ES-I3 (cell line): ENCODE results near the gene PCDHGA3.
"Not testable (repeated sequence)": the region's sequence is repeated elsewhere in the genome, so short reads cannot be mapped to it uniquely, and the experiment has no call there.

Experiments used
- H3K36me3 ChIP-seq: 2 replicates; pipeline ENCODE4 v1.6.1; 2013; ENCODE audit warnings: mild to moderate bottlenecking, low read length, control low read depth, moderate library complexity; ENCODE audit not compliant: insufficient read depth
- H3K4me1 ChIP-seq: 2 replicates; pipeline ENCODE4 v1.6.1; 2013; ENCODE audit warnings: mild to moderate bottlenecking, control low read depth, low read length; ENCODE audit not compliant: insufficient read depth
- H3K9ac ChIP-seq: 2 replicates; pipeline ENCODE4 v1.6.1; 2013; ENCODE audit warnings: low read depth, mild to moderate bottlenecking, low read length, moderate library complexity
- H3K9me3 ChIP-seq: 2 replicates; pipeline ENCODE4 v1.6.1; 2013; ENCODE audit warnings: mild to moderate bottlenecking, low read length, moderate library complexity; ENCODE audit not compliant: control insufficient read depth, insufficient read depth

PCDHGA3 gene

GRCh38 chr5:141332571-141332970 is 11.1 kb upstream of the PCDHGA3 start:
- not testable (repeated sequence) for H3K4me1 ChIP-seq, H3K9ac ChIP-seq, H3K36me3 ChIP-seq, H3K9me3 ChIP-seq

DNA sequence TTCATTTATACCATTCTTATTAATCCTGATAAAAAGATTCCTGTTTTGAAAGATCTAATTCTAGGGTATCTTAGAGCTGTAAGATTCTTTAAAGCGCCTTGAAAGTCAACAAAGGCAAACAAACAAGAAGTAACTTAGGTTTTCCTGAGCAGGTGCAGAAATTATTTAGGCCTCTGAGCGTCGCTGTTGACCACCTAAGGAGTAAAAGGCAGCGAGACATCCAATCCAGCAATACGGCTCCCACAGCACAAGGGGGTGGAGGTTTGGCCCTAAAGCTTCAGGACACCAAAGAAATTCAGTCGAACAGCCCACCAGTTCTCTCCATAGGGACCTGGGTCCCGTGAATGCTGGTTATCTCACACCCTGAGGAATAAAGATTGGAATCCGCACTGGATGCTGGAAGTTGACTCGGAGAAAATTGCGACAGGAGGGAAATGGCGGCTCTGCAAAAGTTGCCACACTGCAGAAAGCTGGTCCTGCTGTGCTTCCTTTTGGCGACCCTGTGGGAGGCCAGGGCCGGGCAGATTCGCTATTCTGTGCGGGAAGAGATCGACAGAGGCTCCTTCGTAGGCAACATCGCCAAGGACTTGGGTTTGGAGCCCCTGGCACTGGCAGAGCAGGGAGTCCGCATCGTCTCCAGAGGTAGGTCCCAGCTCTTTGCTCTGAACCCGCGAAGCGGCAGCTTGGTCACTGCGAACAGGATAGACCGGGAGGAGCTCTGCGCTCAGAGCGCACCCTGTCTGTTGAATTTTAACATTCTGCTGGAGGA is 4.9 kb upstream of the PCDHGA3 start, which contains the start of gene PCDHGA2:
Gene PCDHGA2, plus strand, starts transcription at position 223 of the 769 bp plus-strand sequence.
- Histone ChIP-seq H3K9me3 (peaks cover 4% of the 10 kb centered on the region; the same call in 1 of the 2 replicates), H3K9ac (no peak within 1 kb of the TSS), H3K36me3 (no peaks in the 10 kb centered on the region; the same call in 1 of the 2 replicates), H3K4me1 (no peaks in the 10 kb centered on the region)

DNA sequence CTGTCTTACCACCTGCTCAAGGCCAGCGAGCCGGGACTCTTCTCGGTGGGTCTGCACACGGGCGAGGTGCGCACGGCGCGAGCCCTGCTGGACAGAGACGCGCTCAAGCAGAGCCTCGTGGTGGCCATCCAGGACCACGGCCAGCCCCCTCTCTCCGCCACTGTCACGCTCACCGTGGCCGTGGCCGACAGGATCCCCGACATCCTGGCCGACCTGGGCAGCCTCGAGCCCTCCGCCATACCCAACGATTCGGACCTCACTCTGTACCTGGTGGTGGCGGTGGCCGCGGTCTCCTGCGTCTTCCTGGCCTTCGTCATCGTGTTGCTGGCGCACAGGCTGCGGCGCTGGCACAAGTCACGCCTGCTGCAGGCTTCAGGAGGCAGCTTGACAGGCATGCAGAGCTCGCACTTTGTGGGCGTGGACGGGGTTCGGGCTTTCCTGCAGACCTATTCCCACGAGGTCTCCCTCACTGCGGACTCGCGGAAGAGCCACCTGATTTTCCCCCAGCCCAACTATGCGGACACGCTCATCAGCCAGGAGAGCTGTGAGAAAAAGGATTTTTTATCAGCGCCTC is 2.8 kb upstream of the PCDHGA3 start:
- not testable (repeated sequence) for H3K4me1 ChIP-seq, H3K9ac ChIP-seq, H3K9me3 ChIP-seq, H3K36me3 ChIP-seq

DNA sequence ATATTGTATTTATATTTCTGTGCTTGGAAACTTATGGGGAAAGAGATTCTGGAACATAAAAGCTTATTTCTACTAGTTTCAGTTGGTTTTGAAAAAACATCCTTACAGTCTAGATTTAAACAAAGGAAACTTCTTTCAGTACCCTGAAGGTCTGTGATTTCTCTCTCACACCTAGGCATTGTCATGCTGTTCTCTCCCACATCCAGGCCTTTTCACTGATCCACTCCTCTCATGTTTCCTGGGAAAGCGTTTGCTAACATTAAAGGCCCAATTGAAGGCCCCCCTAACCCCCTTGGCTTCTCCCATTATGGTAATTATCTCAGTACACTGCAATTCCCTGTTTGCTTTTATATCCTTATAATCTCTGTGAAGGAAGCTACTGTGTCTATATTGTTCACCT is 856 bp upstream of the PCDHGA3 start:
- Histone ChIP-seq H3K9ac (no peak overlapping the region), H3K36me3 (no peaks in the 10 kb centered on the region), H3K4me1 (no peaks in the 10 kb centered on the region), H3K9me3 (peaks cover 6% of the 10 kb centered on the region; the same call in 1 of the 2 replicates)

DNA sequence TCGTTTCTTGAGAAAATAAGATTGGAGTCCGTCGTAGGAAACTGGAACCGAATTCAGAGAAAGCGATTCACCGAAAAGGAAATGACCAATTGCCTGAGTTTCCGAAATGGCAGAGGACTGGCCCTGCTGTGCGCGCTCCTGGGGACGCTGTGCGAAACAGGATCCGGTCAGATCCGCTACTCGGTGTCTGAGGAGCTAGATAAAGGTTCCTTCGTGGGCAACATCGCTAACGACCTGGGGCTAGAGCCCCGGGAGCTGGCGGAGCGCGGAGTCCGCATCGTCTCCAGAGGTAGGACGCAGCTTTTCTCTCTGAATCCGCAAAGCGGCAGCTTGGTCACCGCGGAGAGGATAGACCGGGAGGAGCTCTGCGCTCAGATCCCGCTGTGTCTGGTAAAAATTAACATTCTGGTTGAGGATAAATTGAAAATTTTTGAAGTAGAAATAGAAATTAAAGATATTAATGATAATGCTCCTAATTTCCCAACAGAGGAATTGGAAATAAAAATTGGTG is 379 bp downstream of the PCDHGA3 start:
- Histone ChIP-seq H3K36me3 (no peaks in the 10 kb centered on the region), H3K9ac (no peak overlapping the region), H3K9me3 (peaks cover 6% of the 10 kb centered on the region; the same call in 1 of the 2 replicates), H3K4me1 (no peaks in the 10 kb centered on the region)

- H3K9ac ChIP-seq, result no peak overlapping the region
- H3K9me3 ChIP-seq, result peaks cover 2% of the 10 kb centered on the region; the same call in 1 of the 2 replicates
- no peaks in the 10 kb centered on the region for H3K4me1 ChIP-seq
- no peaks in the 10 kb centered on the region for H3K36me3 ChIP-seq
These were observed 1.7 kb downstream of the PCDHGA3 start for GRCh38 chr5:141345327-141345726.

DNA sequence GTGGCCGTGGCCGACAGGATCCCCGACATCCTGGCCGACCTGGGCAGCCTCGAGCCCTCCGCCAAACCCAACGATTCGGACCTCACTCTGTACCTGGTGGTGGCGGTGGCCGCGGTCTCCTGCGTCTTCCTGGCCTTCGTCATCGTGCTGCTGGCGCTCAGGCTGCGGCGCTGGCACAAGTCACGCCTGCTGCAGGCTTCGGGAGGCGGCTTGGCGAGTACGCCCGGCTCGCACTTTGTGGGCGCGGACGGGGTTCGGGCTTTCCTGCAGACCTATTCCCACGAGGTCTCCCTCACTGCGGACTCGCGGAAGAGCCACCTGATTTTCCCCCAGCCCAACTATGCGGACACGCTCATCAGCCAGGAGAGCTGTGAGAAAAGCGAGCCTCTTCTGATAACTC is 2.4 kb downstream of the PCDHGA3 start:
- H3K4me1 ChIP-seq, H3K36me3 ChIP-seq, H3K9ac ChIP-seq, H3K9me3 ChIP-seq: not testable (repeated sequence)

DNA sequence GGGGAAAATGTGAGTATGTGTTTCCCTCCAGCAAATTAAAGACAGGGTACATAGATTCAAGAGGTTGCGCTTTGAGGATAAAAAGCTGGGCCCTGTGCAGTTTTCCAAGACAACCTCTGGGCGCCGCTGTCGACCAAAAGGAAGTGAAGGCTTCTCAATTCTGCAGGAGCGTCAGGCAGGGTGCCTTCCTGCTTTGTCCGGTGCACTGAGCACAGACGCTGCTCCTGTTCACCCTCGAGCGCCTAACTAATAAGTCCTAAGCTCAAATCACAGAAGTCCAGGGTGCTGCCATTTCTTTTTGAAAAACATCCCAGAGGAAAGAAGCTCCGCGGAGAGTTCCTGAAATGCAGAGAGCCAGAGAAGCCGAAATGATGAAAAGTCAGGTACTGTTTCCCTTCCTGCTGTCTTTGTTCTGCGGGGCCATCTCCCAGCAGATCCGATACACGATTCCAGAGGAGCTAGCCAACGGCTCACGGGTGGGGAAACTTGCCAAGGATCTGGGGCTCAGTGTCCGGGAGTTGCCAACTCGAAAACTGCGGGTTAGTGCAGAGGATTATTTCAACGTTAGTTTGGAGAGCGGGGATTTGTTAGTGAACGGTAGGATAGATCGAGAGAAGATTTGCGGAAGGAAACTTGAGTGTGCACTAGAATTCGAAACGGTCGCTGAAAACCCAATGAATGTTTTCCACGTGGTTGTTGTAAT is 6.4 kb downstream of the PCDHGA3 start, which contains the start of gene PCDHGB1:
Gene PCDHGB1, plus strand, starts transcription at position 183 of the 703 bp plus-strand sequence. Its CDS starts 162 bp downstream, at position 345.
- no peaks in the 10 kb centered on the region for H3K4me1 ChIP-seq
- peak within 1 kb of the TSS; percentile 32; the same call in 1 of the 2 replicates for H3K9ac ChIP-seq
- no peaks in the 10 kb centered on the region; the same call in 1 of the 2 replicates for H3K36me3 ChIP-seq
- H3K9me3 ChIP-seq, result peaks cover 2% of the 10 kb centered on the region; the same call in 1 of the 2 replicates

DNA sequence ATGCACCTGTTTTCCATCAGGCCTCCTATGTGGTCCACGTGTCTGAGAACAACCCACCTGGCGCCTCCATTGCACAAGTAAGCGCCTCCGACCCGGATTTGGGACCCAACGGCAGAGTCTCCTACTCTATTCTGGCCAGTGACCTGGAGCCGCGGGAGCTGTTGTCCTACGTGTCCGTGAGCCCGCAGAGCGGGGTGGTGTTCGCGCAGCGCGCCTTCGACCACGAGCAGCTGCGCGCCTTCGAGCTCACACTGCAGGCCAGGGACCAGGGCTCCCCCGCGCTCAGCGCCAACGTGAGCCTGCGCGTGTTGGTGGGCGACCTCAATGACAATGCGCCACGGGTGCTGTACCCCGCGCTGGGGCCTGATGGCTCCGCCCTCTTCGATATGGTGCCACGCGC is 8.0 kb downstream of the PCDHGA3 start:
- H3K4me1 ChIP-seq, result no peaks in the 10 kb centered on the region
- no peaks in the 10 kb centered on the region for H3K9me3 ChIP-seq
- H3K9ac ChIP-seq, result no peak overlapping the region
- H3K36me3 ChIP-seq, result no peaks in the 10 kb centered on the region; the same call in 1 of the 2 replicates

DNA sequence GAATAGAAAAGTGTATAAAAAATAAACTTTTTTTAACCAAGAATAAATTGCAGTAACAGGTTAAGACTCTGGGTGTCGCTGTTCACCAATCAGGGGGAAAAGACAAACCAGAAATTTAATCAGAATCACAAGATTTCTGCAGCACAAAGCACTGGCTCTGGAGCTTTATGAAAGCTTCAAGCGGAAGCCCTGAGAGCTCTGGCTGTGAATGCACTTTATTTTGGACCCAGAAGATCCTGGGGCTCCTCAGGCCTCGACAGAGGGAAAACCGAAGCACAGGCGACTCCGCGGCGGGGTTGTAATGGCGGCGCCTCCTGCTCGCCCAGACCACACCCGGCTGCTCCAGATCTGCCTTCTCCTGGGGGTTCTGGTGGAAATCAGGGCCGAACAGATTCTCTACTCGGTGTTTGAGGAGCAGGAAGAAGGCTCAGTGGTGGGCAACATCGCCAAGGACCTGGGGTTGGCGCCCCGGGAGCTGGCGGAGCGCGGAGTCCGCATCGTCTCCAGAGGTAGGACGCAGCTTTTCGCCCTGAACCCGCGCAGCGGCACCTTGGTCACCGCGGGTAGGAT is 11.4 kb downstream of the PCDHGA3 start, which contains the start of gene PCDHGA4:
Gene PCDHGA4, plus strand, starts transcription at position 122 of the 570 bp plus-strand sequence. Its CDS starts 87 bp downstream, at position 209.
- Histone ChIP-seq H3K36me3 (no peaks in the 10 kb centered on the region; the same call in 1 of the 2 replicates), H3K9ac (no peak within 1 kb of the TSS), H3K9me3 (0 out of 2 replicates have a peak, but pooled peaks cover under 1% of the 10 kb centered on the region)

DNA sequence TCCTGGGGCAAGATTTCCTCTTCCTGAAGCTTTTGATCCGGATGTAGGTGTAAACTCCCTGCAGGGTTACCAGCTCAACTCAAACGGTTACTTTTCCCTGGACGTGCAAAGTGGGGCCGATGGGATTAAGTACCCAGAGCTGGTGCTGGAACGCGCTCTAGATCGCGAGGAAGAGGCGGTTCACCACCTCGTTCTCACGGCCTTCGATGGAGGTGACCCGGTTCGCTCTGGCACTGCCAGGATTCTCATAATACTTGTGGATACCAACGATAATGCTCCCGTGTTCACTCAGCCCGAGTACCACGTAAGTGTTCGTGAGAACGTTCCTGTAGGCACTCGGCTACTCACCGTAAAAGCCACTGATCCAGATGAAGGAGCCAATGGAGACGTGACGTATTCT is 12.0 kb downstream of the PCDHGA3 start:
- Histone ChIP-seq H3K36me3 (no peaks in the 10 kb centered on the region; the same call in 1 of the 2 replicates), H3K9ac (no peak overlapping the region), H3K9me3 (peaks cover 6% of the 10 kb centered on the region; the same call in 1 of the 2 replicates), H3K4me1 (no peaks in the 10 kb centered on the region)

More for the DNA sequence above, 11.4 kb downstream of the PCDHGA3 start, which contains the start of gene PCDHGA4:
- no peaks in the 10 kb centered on the region for H3K4me1 ChIP-seq

DNA sequence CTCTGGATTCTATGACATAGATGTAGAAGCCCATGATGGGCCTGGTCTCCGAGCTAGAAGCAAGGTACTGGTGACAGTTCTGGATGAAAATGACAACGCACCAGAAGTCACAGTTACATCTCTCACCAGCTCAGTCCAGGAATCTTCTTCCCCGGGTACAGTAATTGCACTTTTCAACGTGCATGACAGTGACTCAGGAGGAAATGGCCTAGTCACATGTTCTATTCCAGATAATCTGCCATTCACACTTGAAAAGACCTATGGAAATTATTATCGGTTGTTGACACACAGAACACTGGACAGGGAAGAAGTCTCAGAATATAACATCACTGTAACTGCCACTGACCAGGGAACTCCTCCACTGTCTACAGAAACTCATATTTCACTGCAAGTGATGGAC is 12.5 kb downstream of the PCDHGA3 start:
- Histone ChIP-seq H3K4me1 (no peaks in the 10 kb centered on the region), H3K36me3 (no peaks in the 10 kb centered on the region; the same call in 1 of the 2 replicates), H3K9ac (no peak overlapping the region), H3K9me3 (peaks cover 8% of the 10 kb centered on the region; the same call in 1 of the 2 replicates)

GRCh38 chr5:141356950-141357349 is 13.3 kb downstream of the PCDHGA3 start:
- Histone ChIP-seq H3K36me3 (no peaks in the 10 kb centered on the region; the same call in 1 of the 2 replicates), H3K4me1 (no peaks in the 10 kb centered on the region), H3K9ac (no peak overlapping the region), H3K9me3 (peaks cover 8% of the 10 kb centered on the region; the same call in 1 of the 2 replicates)
